ENCODE measurements around the gene ABO.

- TF ChIP-seq CTCF (IDR thresholded peaks at IDR 0.05; ENCODE audit: control extremely low read depth in 1 of 3, insufficient read depth in 1 of 3, low read depth in 1 of 3, low read length in 3 of 3) (no peak), POLR2AphosphoS5 (IDR thresholded peaks at IDR 0.05; ENCODE audit: low read depth, low read length) (no peak), POLR2A (IDR thresholded peaks at IDR 0.05; ENCODE audit: control extremely low read depth in 1 of 2, low read depth in 2 of 2, low read length in 2 of 2) (no peak), GTF2F1 (IDR thresholded peaks at IDR 0.05; ENCODE audit: borderline replicate concordance, low read depth, low read length) (no peak), ATF3 (IDR thresholded peaks at IDR 0.05; ENCODE audit: insufficient read depth, low read depth, low read length) (no peak), RBBP5 (IDR thresholded peaks at IDR 0.05; ENCODE audit: borderline replicate concordance, low read depth, low read length) (no peak), TAF1 (IDR thresholded peaks at IDR 0.05; ENCODE audit: low read depth, low read length) (no peak), RFX5 (IDR thresholded peaks at IDR 0.05; ENCODE audit: borderline replicate concordance, low read depth, low read length) (no peak), EZH2 (IDR thresholded peaks at IDR 0.05; ENCODE audit: low read depth, low read length, severe bottlenecking) (no peak)
These were observed 64.8 kb downstream of the ABO start for GRCh38 chr9:133210202-133210532.
